ENCODE data around the gene GSX2. TPM values are rescaled to one million over a fixed set of nuclear protein-coding genes. Genes with fewer than 3 reads are reported as not detected.

The GSX2 gene
- total and polyA plus RNA-seq, 2 of the 13 experiments (the other 11 are each of a cell fraction or from before 2014, with no cell fraction given): not detected

DNA sequence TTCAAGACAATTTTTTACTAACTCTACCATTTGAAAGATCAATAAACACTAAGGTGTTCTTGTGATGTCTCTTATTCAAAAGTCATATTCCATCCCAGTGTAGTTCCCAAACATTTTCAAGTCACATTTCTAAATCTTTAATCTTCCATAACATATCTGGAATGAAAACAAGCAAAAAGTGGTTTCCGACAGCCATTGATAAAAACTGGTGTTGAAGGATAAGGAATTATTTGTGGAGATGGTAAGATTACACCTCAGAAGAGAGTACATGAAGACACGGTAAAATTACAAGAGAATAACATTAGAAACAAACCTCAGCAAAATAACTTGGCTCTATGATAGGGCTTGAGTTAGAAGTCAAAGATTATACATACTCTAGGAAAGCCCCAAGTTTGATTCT lies 39.8 kb upstream of the GSX2 start:
- no peak overlapping the region for H2AFZ ChIP-seq (ENCODE audit: low read length)
- peak overlapping the region; percentile 36 for H3K4me2 ChIP-seq (ENCODE audit: low read depth, low read length)
- DNase-seq (ENCODE audit: low spot score): no peak
- no peak overlapping the region for H3K9ac ChIP-seq (ENCODE audit: insufficient read depth, low read depth, low read length)
- peaks cover 91% of the 10 kb centered on the region for H3K79me2 ChIP-seq (ENCODE audit: insufficient read depth, low read length)
- FAIRE-seq: no peak
- H3K4me3 ChIP-seq (replicated peaks in 1 of 3; ENCODE audit: insufficient read depth in 1 of 3, low read depth in 2 of 3, low read length in 3 of 3): 0 out of 6 replicates have a peak overlapping the region, but pooled peaks of 1 of the 3 experiments have one; percentile 2
- CTCF ChIA-PET (ENCODE audit: low intra/inter-chr PET ratio, low total read pairs): no interaction called here
- in situ Hi-C loops (cut with HindIII; ENCODE audit: extremely low pct_ligation_motif_present, low pct_unique_long_range_greater_than_20kb): no loop called here
- WGBS (ENCODE audit: low lambda C conversion rate): 69% methylated on average over 2 of the region's 2 CpGs
- TF ChIP-seq NFE2L1 (CRISPR knock-in tag; IDR thresholded peaks at IDR 0.05; ENCODE audit: borderline replicate concordance): no peak
- no peak for TF ChIP-seq NR3C1 (CRISPR knock-in tag; IDR thresholded peaks at IDR 0.05)
- no peak for TF ChIP-seq TAF15 (IDR thresholded peaks at IDR 0.05; ENCODE audit: low read depth, low read length, poor library complexity, severe bottlenecking)
- TF ChIP-seq ZNF253 (CRISPR knock-in tag; IDR thresholded peaks at IDR 0.05; ENCODE audit: borderline replicate concordance): no peak
- TF ChIP-seq RXRA (CRISPR knock-in tag; IDR thresholded peaks at IDR 0.05): no peak
- no peak for TF ChIP-seq IKZF1 (IDR thresholded peaks at IDR 0.05)
- no peak for TF ChIP-seq PAX8 (CRISPR knock-in tag; IDR thresholded peaks at IDR 0.05; ENCODE audit: borderline replicate concordance)
- TF ChIP-seq ZNF20 (CRISPR knock-in tag; IDR thresholded peaks at IDR 0.05): no peak
- no peak for TF ChIP-seq NFKBIZ (CRISPR knock-in tag; IDR thresholded peaks at IDR 0.05)
- no peak for TF ChIP-seq ATF4 (CRISPR knock-in tag; IDR thresholded peaks at IDR 0.05)
- no peak for TF ChIP-seq ARID2 (CRISPR knock-in tag; IDR thresholded peaks at IDR 0.05; ENCODE audit: borderline replicate concordance)
- TF ChIP-seq ZNF33B (CRISPR knock-in tag; IDR thresholded peaks at IDR 0.05): no peak
- TF ChIP-seq ZNF891 (CRISPR knock-in tag; IDR thresholded peaks at IDR 0.05): no peak
- no peak for TF ChIP-seq PTBP1 (IDR thresholded peaks at IDR 0.05; ENCODE audit: low read depth, low read length, poor library complexity, severe bottlenecking)
- intact Hi-C loops (cut with micrococcal nuclease; ENCODE audit: unreplicated experiment): loop anchor here (5.0 kb wide), 1 partner anchor 157 kb away; no protein-coding TSS in a partner anchor
- no peak for ATAC-seq
- H3K27me3 ChIP-seq (ENCODE audit: control insufficient read depth in 1 of 2, insufficient read depth in 2 of 2, low read length in 2 of 2): no peaks in the 10 kb centered on the region; a peak in 1 of 5 replicates
- POLR2A ChIA-PET: no interaction called here
- H3K36me3 ChIP-seq (replicated peaks in 1 of 2; ENCODE audit: control insufficient read depth in 1 of 2, insufficient read depth in 2 of 2, low read length in 2 of 2): no peaks in the 10 kb centered on the region
- H3K27ac ChIP-seq (ENCODE audit: extremely low read length, insufficient read depth, low read length): no peak overlapping the region
- H4K20me1 ChIP-seq (ENCODE audit: insufficient read depth, low read length): peaks cover 58% of the 10 kb centered on the region
- H3K4me1 ChIP-seq (ENCODE audit: insufficient read depth, low read length): peaks cover 65% of the 10 kb centered on the region
- no TSS peak for BruUV-seq (replicated peaks)
- no peaks in the 10 kb centered on the region for H3K9me3 ChIP-seq (ENCODE audit: low read length)

All from HepG2 (cell line).